GM10266 (cell line): ENCODE results near the gene SLC24A3.

Experiments
- DNase-seq: peaks from one replicate; pipeline ENCODE4 v3.0.0; 2012; ENCODE audit errors: extremely low spot score
- TF ChIP-seq, protein P1 (sequence below): IDR thresholded peaks from 2 replicates; pipeline ENCODE4 v1.5.1; 2012; ENCODE audit warnings: mild to moderate bottlenecking, low read depth; ENCODE audit not compliant: control insufficient read depth, insufficient read depth; ENCODE audit errors: missing control alignments

The SLC24A3 gene

DNA sequence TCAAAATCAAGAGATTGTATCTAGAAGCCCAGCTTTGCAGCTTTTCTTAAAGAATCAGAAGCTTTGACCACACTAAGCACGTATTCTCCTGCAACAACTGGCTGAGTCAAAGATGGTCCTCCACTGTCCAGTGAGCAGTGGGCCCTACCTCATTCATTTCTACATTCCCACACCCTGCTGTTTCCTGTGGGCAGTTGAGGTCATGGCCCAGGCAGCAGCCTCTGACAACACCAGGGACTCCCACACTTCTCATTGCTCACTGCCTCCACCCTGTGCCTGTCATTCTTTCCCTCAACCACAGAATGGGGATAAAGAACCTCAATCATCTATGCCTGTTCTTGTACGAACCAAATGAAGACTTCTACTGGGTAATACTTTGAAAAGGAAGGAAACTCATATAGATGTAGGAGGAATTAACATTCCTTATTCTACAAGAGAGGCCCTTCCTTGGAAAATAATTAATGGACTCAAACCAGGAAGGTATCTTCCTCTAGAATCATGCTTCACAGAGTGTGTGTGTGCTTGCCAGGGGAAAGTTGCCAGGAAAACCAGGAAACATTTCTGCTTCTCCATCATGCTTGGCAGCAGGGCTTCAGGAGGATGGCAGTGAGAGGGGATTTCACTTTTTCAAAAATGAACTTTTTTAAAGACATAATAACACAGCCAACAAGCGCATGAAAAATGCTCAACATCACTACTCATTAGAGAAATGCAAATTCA is 353.9 kb downstream of the SLC24A3 start:
- no peak for DNase-seq
- TF ChIP-seq, protein P1, sequence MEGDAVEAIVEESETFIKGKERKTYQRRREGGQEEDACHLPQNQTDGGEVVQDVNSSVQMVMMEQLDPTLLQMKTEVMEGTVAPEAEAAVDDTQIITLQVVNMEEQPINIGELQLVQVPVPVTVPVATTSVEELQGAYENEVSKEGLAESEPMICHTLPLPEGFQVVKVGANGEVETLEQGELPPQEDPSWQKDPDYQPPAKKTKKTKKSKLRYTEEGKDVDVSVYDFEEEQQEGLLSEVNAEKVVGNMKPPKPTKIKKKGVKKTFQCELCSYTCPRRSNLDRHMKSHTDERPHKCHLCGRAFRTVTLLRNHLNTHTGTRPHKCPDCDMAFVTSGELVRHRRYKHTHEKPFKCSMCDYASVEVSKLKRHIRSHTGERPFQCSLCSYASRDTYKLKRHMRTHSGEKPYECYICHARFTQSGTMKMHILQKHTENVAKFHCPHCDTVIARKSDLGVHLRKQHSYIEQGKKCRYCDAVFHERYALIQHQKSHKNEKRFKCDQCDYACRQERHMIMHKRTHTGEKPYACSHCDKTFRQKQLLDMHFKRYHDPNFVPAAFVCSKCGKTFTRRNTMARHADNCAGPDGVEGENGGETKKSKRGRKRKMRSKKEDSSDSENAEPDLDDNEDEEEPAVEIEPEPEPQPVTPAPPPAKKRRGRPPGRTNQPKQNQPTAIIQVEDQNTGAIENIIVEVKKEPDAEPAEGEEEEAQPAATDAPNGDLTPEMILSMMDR = no peak

DNA sequence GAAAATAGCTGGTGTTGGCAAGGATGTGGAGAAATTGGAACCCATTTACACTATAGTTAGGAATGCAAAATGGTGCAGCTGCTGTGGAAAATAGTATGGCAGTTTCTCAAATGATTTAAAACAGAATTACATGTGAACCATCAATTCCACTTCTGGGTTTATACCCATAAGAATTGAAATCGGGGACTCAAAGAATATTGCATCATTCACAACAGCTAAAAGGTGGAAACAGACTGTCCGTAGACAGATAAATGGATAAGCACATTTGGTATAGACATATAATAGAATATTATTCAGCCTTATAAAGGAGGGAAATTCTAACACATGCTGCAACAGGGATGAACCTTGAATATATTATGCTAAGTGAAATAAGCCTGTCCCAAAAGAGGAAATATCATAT is 355.7 kb downstream of the SLC24A3 start:
- DNase-seq = no peak
- TF ChIP-seq, protein P1 = no peak

DNA sequence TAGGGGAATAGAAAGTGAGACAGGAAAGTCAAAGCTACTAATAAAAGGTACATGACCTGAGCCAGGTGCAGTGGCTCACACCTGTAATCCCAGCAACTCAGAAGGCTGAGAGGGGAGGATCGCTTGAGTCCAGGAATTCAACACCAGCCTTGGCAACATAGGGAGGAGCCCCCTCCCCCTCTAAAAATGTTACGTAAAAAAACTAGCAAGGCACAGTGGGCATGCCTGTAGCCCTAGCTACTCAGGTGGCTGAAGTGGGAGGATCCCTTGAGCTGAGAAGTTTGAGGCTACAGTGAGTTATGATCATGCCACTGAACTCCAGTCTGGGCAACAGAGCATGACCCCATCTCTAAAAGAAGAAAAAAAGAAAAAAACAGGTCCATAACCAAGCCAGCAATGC is 359.6 kb downstream of the SLC24A3 start:
- TF ChIP-seq, protein P1 = no peak
- DNase-seq = no peak

DNA sequence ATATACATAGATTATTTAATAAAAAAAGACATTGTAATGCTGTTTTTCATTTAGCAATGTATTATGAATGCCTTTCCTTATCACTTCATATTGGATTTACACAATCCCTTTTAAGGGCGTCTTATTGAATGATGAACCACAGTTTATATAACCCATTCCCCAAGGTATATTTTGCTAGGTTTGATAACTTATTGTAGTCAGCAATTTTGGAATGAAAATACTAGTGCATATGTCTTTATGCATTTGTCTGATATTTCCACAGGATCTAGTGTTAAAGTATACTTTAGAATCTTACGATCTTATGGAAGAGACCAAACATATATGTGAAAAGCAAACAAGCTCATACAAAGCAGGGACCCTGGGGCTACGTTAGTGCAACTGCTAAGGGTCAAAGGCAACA is 365.2 kb downstream of the SLC24A3 start:
- no peak for DNase-seq
- TF ChIP-seq, protein P1 = no peak

DNA sequence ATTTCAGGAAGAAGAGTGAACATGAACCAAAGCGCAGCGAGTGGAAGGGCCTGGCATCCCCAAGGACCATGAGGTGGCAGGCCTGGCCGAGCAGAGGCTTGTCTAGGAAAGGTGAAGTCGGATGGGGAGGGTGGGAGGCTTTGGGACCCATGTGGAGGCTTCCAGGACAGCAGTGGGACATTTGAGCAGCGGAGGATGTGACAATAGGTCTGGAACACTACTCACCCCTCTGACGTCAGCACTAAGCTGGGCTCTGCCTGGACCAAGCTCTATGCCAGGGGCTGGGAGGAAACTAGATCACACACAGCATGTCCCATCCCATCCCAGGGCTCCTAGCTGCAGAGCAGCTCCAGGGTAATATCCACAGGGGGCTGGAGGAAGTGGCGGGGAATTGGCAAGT is 370.3 kb downstream of the SLC24A3 start:
- no peak for DNase-seq
- TF ChIP-seq, protein P1 = no peak

DNA sequence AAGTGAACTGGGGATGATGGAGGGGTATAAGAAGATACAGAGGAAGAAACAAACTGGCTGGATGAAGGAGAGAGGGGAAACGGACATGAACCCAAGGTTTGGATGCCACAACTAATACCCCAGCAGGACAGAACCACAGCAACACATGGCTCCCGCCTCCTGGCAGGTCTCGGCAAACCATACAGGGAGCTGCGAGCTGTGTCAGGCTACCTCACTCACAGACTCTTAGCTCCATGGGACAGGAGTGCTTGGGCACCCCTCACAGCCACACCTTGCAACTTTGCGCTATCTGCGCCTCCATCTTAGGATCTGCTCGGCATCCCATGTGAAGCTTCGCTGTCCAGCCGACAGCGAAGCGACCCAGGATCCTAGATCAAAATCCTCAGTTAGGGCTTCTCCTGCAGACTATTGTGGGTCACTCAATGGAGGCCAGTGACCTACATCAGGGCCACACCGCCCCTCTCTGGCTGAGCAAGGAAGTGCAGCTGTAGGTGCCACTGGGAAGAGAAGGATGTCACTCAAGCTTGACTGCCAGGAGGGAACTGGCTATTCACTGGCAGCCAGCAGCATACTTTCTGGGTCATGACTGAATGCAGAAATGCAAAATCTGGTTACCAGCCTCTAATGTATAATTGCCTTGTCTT is 371.2 kb downstream of the SLC24A3 start:
- TF ChIP-seq, protein P1 = peak; percentile 77
- DNase-seq = peak; percentile 64

DNA sequence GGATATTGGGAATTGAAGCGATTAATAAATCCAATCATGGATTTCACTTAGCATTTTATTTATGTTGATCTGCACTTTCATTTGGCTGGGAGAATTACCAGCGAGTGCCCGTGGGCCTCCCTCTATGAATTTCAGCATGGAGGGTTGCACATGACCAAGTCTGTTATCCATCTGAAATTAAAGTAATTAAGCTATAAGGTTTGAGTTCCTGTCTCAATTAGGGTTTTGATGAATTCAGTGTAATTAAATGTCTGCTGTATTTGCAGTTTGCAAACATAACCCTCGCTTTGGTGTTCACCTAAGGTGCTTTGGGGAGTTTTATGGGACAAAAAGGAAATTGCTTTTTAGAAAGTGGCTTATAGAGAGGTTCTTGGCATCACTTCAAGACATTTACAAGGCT is 375.8 kb downstream of the SLC24A3 start:
- no peak for DNase-seq
- TF ChIP-seq, protein P1 = no peak
